Kasumi-1 (cell line): ENCODE data around the gene BCAS3.

Source experiments
- DNase-seq, 2 experiments: peaks; one replicate each; lab custom pipeline; 2025; lab: John Stamatoyannopoulos, UW

The BCAS3 gene

GRCh38 chr17:61289408-61290385 lies 612.0 kb downstream of the BCAS3 start:
- DNase-seq = no peak

- DNase-seq = no peak
These were observed 614.0 kb downstream of the BCAS3 start for GRCh38 chr17:61291451-61292285.

GRCh38 chr17:61294286-61294685 lies 616.6 kb downstream of the BCAS3 start:
- DNase-seq = no peak

GRCh38 chr17:61294777-61295176 lies 617.1 kb downstream of the BCAS3 start:
- DNase-seq = no peak

GRCh38 chr17:61296058-61296457 lies 618.4 kb downstream of the BCAS3 start:
- no peak for DNase-seq

- no peak for DNase-seq
These were observed 622.2 kb downstream of the BCAS3 start for GRCh38 chr17:61299517-61300513.

GRCh38 chr17:61302953-61303816 lies 625.5 kb downstream of the BCAS3 start:
- no peak for DNase-seq

GRCh38 chr17:61303817-61304096 lies 626.1 kb downstream of the BCAS3 start:
- DNase-seq = no peak

GRCh38 chr17:61305024-61305423 lies 627.4 kb downstream of the BCAS3 start:
- no peak for DNase-seq

- no peak for DNase-seq
These were observed 628.4 kb downstream of the BCAS3 start for GRCh38 chr17:61306003-61306402.

- no peak for DNase-seq
These were observed 630.5 kb downstream of the BCAS3 start for GRCh38 chr17:61307905-61308886.

- DNase-seq = no peak
These were observed 632.0 kb downstream of the BCAS3 start for GRCh38 chr17:61309362-61310256.

- DNase-seq = no peak
These were observed 632.9 kb downstream of the BCAS3 start for GRCh38 chr17:61310590-61310989.

GRCh38 chr17:61312406-61313295 lies 635.0 kb downstream of the BCAS3 start:
- DNase-seq = no peak

GRCh38 chr17:61313461-61314326 lies 636.0 kb downstream of the BCAS3 start:
- no peak for DNase-seq

- no peak for DNase-seq
These were observed 636.9 kb downstream of the BCAS3 start for GRCh38 chr17:61314368-61315078.
